Kasumi-1 (cell line): ENCODE results near the gene LRMDA.
A peak's percentile ranks its signal among the peaks of the same experiment; 100 is the strongest.

Experiments used
- DNase-seq, 2 experiments: peaks; one replicate each; lab custom pipeline; 2025; lab: John Stamatoyannopoulos, UW

LRMDA gene

DNA sequence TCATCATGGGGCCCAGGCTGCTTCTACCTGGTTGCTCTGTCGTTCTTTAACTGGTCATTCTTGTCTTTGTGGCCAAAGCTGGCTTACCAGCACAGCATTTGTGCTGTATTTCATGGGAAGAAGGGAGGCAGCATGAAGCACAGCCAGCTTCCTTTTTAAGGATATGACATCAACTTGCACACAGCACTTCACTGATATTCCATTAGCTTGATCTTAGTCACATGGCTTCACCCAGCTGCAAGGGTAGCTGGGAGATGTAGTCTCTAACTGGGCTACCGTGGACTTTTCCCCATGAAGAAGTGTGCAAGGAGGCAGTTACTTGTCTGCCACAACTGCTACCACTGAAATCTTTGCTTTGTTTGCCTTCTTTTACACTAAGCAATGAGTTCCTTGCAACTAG is 525.2 kb downstream of the LRMDA start:
- peak; percentile 70 to 71 for DNase-seq

DNA sequence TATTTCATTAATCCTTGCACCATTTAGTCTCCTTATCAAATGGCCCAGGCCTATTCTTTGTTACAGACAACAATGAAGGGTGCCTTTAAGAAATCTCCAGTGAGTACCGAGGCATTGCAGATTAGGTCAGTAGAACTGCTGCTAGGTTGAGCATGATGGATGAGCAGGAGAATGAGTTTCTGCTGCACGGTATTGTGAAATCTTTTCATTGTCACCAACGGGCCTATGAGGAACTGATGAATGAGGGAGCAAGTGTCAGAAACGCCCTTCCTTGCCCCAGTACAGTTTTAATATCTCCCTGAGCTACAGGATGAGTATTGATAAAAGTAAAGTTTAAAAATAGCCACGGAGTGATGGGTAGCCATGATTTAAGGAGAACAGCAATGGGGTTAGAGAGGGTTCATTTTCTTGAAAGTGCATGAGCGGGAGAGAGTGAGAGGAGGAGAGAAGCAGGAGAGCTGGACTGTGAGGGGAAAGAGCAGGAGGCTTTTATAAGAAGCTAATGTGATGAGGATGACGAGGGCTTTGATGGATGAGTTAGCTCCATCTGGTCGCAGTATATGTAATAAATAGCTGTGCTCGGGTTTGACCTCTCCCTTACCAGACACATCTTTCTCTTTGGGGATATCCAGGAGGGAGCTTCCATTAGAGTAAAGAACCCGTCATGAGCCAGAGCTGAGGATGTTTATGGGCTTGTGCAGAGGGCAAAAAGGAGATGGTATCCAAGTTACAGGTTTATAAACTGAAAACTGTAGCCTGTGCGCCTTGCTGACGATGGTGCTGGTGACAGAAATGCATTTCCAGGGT is 526.1 kb downstream of the LRMDA start:
- DNase-seq: no peak

DNA sequence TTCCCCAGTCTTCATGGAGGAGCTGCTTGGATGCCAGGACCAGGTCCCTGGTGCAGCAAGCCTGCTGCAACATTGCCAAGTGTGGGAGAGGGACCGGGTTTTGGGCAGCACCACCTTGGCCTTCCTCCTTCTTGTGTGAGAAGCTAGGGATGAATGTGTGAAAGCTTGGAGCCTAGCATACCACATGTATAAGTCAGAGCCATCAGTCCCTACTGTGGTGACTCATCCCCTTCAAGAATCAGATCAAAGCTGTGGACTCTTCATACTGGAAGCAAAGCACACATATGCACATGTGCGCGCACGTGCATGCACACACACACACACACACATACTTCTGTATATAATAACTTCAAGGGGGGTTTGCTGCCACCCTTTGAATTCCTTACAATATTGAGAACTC is 527.8 kb downstream of the LRMDA start:
- DNase-seq: no peak

DNA sequence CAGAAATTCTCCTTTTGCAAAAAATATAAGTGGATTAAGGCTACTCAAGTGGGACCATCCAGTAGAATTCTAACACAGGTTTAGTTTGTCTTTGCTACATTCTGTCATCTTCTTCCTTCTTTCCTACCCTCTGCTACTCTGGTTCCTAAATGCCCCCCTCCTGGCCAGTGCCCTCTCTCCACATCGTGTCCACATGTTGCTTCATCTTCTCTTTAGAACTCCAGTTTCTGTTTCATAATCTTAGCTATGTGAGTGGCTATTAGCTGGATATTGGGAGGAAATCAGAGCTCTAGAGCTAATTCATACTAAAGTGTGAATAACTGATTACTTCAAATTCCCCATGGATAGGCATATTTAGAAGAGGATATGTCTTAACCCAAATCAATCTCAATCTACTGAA is 528.5 kb downstream of the LRMDA start:
- no peak for DNase-seq

DNA sequence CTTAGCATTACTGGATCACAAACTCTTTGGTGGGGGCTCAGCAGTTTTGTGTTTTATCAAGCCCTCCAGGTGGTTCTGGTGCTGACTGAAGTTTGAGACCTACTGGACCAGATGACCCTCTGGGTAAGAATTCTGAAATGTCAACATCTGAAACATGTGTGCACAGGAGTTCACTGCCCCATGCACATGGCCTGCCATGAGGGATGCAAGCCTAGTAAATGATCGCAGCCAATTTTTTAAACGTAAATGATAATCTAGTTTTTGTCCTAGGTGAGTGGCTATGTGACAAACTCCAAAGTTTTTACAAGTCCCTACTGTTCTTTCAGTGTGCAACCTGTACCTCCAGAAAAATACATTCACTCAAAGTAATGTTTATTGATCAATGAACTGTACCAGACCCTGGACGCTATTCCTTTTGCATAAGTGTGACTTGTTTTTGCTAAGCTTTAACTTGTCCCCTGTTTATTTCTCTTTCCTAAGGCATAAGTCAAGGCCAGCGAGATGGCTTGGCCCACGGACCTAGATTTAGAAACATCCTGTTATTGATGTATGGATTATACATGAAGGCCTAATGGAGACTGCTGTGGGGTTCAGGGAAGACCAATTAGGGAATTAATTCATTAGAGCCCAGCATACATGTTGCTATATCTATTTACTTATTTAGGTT is 531.1 kb downstream of the LRMDA start:
- no peak for DNase-seq

DNA sequence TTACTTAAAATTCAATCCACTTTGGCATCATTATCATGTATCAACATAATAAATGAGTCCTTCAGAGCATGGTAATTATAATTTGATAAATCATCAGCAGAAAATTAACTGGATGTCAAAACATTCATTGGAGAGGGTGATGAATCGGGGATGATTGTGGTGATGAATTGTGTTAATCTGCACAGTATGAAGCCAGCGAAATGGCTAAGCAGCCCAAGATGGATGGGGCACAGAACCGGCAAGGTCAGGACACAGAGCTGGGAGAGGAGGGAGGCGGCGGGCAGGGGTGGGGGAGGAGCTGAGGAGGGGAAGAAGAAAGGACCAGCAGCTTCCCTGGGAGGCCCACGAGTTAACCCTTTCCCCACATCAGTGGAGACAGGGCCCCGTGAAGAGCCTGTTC is 536.1 kb downstream of the LRMDA start:
- DNase-seq: no peak

DNA sequence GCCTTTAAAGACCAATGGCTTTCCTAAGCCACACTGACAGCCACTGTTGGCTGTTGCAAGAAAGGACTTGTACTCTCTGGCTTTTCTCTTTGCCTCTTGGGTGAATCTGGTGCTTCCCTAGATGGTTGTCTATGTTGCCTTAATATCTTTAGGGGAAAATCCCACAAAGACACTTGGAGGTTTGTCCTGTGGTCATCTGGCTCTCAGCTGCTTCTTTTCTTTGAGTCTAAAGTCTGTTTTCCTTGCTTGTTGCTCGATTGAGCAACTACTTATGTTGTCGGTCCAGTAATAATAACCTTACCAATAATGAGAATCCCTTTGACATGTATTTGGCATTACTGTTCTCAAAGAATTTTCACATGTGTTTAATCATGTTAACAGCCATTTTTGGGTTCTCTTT is 537.6 kb downstream of the LRMDA start:
- DNase-seq: no peak

DNA sequence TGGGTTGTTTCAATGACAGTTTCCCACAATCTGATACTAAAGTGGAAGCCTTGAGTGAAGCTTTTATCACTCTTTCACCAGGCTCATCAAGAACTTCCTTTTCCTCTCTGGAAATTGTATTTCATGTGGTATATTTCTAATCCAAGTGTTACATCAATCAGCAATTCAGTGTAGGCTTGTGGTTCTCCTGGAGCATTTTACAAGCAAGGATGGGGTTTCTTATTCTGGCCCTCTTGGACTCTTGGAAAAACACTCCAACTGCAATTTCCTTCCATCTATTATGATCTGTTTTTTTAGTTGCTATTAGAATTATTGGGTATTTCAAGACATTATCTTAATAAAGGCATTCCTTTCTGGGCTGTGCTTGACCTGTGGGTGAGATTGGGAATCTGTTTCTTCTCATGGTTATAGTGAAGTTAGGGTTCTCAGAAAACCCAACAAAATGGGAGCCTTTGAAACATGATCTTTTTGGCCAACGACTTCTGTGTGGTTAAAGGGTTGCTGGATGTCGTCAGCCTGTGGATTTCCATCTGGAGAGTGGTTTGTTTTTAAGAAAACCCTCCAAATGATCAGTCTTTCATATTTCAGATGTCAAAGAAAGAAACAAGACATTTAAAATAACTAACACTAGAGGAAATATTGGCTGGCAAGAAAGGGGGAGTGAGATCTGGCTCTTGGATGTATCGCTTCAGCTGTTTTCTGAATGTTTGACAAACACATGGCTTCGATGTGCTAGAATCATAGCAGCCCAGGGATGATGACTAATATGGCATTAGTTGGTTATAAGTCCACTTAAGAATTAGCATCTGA is 540.2 kb downstream of the LRMDA start:
- DNase-seq: peak; percentile 51 to 62

DNA sequence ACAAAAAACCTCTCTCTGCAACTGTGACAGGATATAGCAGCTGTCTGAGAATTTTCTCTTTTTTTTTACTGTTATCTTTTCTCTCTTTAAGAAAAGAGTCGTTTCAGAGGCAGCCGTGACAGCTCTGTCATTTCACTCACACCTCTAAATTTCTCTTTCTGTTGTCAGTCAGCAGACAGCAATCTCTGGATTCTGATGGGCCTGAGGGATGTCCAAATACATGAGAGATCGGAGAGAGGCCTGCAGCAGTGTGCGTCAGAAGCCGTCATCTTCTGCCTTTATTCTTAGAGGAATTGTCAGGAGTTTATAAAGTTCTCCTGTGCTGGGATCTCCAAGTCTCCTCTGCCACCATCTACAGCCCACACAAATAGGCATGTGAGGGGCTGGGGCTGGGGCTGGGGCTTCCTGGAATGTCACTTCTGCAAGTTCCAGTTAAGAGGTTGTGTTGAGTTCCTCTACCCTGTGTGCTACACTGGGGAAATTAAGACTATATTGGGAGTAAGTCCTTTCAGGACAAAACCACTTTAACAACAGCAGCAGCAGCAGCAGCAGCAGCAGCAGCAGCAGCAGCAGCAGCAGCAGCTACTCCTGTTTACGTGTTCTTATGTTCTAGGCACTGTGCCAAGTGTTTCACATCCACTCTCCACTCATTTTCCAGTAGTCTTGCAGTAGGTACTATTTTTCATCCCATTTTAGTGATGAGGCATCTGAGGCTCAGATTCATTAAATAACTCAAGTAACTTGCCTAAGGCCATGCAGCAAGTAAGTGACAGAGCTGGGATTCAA is 541.3 kb downstream of the LRMDA start:
- DNase-seq: peak in 1 of 2 experiments; percentile 23

DNA sequence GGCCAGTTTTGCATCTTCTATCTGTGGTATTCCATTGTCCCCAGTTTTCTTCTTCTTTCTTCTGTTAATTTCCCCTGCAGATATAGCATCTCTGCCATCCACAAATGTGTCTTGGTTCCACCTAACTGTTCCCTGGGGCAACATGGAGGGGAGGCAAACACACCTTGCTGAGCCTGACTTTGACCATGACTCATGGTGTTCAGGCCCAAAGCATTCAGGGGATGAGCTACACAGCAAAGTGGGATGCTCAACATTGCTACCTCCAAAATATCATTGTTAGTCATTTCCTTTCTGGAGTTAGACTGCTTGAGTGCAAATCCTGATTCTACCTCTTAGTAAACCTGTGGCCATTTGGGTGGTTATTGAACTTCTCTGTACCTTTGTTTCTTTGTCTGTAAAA is 542.7 kb downstream of the LRMDA start:
- DNase-seq: no peak

DNA sequence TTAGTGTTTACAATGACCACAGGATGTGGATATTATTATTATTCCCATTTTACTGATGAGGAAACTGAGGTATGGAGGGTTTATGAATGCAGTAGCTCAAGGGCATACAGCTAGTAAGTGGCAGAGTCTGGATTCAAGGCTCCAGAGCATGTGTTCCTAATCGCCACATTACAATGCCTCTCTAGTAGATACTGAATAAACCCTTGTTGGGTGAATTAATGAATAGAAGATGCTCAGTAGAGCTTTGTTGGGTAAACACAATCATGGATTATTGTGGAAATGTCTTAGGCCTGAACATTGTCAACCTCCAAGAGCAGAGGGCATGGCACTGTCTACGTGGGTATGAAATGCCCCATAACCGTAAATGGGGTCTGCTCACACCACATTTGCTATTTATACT is 545.3 kb downstream of the LRMDA start:
- DNase-seq: no peak

DNA sequence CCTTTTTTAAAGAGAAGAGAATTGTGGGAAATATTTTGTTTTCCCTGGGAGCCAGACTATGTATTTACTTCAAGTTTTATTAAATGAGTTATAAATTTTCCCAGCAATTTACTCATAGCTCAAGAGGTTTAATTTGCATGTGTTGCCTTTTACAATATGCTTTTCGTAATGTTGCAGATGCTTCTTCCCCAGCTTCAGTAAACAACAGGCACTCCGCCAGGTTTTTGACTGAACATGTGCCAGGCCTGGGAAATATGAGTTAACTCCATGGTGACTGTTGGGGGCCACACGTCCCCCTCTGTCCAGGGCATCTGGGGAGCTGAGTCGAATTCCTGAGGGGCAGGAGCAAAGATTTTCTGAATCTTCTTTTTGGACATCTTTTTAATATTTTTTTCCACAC is 545.7 kb downstream of the LRMDA start:
- no peak for DNase-seq

DNA sequence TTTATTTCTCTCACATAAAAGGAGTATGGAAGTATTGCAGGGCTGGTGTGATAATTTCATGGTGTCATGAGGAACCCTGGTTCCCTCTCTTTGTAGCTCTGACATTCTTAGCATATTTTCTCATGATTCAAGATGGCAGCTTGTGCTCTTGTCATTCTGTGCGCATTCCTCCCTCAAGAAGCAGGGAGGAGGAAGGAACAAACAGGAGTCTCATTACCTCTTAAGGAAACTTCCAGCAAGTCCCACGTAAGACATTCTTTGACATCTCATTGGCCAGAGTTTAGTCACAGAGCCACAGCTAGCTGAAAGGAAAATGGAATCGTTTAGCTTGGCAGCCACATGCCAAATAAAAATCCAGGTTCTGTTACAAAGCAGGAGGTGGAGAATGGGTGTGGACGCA is 546.8 kb downstream of the LRMDA start:
- DNase-seq: no peak

DNA sequence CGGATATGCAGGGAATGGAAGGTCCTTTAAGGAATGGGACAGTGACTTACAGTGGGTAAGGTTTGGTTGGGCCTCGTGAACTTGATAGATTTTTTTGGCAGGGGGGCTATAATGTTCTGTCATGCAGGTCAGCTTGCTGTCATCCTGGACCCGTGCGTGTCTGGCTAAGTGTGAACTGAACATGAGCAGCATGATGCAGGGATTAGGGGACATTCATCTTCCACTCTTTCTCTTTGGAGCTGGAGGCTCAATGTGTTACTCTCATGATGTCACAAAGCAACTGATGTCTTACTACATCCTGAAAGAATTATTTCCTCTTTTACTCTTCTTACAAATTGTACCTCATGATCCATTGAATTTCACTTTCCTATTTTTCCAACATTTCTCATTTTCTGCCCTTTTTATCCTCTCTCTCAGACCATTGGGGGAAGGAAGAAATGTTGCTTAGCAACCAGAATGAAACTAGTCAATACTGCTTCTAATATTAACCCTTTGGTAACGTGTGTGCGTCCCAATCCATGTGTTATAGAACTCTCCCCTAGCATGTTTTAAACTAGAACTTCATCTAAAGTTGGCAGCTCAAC is 549.1 kb downstream of the LRMDA start:
- DNase-seq: no peak

DNA sequence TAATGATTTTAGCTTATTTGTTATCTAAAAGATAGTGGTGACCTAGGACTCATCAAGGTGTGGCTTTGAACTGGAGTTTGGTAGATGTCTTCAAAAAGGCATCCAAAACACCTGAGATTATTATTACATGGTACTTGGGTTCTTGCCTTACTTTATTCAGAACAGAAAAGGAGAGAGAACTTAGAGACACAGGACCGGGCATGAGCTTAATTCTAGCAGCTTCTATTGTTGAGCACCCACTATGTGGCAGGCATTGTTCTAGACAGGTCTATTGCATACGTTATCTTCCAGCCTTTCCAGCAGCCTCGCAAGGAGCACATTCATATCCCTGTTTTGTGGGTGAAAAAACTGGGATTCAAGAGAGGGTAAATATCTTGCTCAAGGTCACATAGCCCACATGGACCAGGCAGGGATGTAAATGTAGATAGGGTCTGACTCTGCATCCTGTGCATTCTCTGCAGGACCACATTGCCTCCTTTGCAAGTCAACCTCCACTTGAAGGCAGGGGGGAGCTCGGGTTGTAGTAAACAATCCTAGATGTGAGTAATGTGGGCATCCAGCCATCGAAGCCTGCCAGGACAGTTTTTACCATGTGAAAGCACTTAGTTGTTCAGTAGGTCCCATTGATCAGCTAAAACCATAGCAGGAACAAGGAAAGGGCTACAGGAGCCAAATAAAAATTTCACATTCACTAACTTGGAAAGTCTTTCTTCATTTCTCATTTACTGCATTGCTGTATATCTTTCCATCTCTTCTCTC is 551.4 kb downstream of the LRMDA start:
- DNase-seq: no peak

DNA sequence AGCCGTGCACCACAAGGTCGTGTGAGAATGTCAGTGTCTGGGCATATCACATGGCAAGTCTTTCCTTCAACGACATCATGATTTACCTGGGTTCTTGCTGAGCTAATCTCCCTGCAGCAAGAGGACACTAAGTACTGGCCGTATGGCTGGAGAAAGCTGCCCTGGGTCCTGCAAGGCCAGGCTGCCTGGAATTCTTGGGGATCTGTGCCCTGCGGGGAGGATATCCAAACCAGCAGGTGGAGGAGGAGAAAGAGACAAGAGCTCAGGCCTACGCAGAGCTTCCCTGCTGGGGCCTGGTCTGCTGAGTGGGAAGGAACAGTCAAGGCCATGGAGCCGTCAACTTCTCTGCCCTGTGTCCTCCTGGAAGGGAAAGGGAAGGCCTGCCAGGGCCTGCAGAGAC is 552.6 kb downstream of the LRMDA start:
- no peak for DNase-seq

DNA sequence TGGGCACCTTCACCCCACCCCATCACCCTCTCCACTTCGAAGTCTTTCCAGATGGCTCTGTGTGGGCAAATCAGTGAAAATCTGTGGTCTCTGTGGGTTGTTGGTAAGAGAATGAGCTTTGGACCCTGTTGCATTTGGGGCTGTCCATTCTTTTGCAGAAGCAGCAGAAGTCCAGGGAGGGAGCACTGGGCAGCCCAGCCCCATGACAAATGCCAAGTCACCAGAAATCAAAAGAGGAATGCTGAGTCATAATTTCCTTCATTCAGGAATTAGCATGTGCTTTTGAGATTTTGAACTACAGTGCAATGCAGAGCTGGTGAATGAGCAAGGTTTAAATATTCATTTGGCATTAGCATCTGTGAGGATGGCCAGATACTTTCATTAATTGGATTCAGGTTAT is 556.2 kb downstream of the LRMDA start:
- no peak for DNase-seq

DNA sequence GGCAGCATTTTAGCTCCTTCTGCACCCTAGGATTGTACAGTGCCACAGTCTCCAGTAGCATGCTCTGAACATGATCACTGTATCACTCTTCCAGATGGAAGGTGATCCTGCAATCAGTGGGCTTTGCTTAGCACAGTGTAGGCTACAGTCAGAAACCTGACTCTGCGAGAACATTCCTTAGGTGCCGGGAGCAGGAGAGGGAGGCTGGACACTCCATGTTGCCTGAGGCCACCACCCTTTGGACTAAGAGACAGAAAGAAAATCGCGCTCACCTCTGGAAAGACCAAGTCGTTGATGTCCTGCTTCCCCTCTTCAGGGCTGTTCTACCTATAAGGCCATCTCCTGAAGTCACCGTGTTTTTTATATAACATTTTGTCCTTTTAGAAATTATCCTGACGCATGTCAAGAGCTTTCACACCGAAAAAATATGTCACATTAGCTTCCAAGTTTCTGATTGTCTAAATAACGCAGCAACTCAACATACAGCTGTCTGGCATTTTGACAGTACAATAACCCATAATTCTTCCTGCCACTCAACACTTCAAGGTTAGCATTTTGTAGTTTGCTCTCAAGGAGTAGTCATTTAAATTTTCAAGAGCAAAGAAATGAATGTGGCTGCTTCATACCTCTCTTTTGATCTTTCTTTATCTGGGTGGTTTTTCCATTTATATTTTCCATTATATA is 563.1 kb downstream of the LRMDA start:
- no peak for DNase-seq

DNA sequence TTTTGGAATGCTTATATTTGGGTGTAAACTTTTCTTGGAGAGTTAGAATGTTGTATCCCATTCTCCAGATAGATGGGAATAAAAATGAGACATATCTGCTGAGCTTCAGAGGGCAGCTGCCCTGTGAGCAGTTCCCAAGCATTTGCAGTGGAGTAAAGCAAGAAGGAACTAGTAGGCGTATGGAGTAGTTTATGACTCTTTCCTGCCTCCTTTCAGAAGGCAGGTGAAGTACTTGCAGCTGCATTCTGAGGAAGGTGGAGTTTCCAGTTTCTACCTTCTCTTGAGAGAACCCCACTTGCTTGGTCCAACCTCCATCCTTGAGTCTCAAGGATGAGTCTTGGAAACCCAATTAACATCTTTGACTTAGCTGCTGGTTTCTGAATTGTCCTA is 563.6 kb downstream of the LRMDA start:
- DNase-seq: no peak

DNA sequence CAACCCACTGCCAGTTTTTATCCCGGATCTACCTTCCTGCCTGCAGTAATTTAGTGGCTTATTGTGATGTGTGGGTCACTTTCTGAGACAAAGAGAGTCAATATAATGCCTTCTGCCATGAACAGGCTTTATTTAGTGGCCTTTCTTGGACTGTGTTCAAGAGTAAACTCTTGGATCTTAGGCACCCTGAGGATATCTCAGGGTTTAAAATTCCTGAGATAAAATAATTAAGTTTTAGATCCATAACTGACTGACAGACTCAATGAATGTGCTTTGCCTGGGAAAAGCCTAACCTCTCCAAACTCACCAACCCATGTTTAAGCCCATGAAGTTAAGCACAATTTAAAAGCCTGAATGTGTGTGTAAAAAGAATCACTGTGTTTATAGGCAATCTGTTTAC is 564.3 kb downstream of the LRMDA start:
- no peak for DNase-seq
